Measurements from ENCODE around the gene SNCB.

SNCB gene

GRCh38 chr5:176660860-176661641 lies 30.7 kb upstream of the SNCB start:
- peak; percentile 62 for DNase-seq (ENCODE audit: low read depth)

DNA sequence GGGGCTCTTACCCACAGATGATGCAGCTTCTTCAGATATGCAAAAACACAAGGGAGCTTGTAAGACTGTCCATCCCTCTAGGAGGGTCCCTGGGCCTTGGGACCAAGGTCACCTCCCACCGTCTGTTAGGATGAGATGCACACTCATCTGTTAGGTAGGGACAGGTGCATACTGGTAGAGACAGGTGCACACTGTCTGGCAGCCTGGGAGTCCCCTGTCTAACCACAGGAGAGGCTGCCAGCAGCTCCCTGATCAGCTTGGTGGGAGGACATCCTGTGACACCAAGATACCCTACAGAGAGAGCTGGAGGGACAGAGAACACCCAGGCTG lies 30.2 kb upstream of the SNCB start:
- no peak for DNase-seq (ENCODE audit: low read depth)

DNA sequence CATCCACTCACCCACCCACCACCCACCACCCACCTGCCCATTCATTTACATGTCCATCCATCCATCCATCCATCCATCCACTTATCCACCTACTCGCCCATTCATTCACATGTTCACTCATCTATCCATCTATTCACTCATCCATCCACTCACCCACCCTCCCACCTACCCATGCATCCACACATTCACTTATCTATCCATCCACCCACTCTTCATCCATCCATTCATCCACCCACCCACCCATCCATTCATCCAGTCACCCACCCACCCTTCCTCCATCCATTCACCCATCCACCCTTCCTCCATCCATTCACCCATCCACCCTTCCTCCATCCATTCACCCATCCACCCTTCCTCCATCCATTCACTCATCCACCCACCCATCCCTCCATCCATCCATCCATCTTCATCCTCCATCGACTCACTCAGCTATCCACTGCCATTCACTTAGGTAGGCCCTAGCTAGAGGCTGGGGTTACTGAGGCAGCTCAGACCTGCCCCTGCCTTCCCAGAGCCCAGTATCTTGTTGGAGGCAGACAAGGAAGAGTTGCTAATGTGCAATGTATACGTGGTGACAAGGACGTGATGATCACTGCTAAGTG lies 29.6 kb upstream of the SNCB start:
- no peak for DNase-seq (ENCODE audit: low read depth)

GRCh38 chr5:176659512-176659839 lies 29.1 kb upstream of the SNCB start:
- DNase-seq (ENCODE audit: low read depth), result no peak

GRCh38 chr5:176658817-176659511 lies 28.6 kb upstream of the SNCB start:
- peak; percentile 64 for DNase-seq (ENCODE audit: low read depth)

DNA sequence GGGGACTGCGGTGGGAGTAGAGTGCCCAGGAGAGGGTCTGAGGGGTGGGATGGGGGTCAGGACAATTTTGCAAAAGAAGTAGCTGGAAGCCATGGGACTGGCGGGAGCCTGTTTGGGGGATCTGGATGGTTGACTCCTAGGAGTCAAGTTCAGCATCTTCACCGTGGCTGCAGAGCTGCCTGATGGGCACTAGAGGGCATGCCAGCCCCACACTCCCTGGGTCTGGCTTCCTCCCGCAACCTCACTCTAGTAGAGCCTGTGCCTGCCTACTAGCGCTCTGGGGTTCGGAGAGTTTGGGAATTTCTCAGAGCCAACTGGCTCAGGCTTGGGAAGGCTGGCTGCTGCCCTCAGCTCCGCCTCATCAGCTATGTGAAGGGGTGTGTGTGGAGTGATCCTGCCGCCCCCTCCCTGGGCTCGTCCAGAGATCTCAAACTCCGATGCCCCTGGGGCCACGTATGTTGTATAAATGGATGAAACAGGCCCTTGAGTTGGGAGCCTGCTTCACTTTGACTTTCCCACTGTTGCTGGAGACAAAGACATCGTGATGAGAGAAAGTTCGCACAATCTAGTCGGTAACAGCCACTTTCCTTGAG lies 27.8 kb upstream of the SNCB start:
- DNase-seq (ENCODE audit: low read depth), result peak; percentile 68

- no peak for DNase-seq (ENCODE audit: low read depth)
Observed at GRCh38 chr5:176656467-176656990, 26.2 kb upstream of the SNCB start.

DNA sequence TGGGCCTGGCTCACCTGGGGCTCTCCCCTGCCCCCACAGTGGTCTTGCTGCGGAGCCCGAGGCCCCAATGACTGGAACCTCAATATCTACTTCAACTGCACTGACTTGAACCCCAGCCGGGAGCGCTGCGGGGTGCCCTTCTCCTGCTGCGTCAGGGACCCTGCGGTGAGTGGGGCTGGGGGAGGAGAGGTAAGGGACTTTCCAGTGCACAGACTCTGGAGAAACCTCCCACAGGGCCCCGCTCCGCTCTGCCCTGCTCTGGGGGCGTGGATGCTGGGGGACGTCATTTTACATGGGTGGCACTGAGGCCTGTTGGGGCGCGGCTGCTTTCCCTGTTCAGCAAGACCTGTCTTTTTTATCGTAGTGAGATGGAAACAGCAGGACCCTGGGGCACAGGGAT lies 24.5 kb upstream of the SNCB start:
- no peak for DNase-seq (ENCODE audit: low read depth)

DNA sequence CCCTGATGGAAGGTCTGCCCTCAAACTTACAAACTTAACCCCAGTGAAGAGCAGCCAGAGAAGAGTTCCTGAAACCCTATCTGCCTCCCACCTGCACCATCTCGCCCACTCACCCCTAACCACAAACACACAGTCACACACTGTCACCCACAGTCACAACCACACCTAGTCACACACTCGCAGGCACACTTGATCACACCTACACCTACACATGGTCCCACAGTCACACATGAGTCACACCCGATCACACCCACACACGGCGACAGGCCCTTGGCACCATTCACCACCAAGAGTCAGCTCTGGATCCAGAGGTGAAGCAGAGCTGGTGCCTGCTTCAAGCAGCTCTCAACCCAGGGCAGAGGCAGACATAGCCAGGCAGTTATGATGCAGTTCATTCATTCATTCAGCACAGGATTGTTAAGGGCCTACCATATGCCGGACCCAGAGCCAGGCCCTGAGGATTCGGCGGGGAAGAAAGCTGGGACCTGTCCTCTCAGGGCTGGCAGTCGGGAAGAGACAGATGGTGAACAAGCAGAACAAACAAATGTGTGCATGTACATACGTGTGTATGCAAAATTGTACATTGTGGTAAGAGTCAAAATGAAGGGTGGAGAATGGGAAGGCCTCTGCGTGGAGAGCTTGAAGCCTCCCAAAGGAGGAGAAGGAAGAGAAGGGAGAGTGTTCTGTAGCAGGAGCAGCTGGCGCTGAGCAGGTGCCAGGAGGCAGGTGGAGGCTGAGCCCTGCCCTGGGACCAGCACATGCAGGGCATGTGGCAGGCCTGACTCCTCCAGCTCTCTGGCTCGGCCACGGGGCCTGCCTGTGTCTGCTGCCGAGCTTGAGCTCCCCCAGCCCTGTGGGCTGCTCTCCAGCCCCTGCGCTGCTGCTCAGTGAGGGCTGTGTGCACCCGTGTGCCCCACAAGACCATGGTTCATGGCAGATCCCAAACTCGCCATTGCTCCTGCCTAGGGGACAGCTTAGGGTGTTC lies 23.4 kb upstream of the SNCB start:
- no peak for DNase-seq (ENCODE audit: low read depth)

DNA sequence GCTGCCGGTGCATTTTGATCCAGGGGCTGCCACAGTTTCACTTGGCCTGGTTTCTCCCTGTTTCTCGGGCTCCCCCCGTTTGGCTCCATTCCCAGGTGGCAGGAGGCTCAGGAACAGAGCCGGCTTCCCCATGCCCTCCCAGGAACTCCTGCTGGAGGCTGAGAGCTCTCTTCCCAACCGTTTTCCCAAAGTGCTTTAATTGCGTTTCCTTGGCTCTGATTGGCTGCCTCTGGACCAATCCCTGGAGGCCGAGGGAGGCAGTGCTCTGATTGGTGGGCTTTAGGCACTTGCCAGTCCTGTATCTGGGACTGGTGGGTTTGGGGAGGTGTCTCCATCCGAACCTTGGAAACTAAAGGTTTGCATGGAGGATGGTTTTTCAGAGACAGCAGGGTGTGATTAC lies 21.8 kb upstream of the SNCB start:
- no peak for DNase-seq (ENCODE audit: low read depth)

DNA sequence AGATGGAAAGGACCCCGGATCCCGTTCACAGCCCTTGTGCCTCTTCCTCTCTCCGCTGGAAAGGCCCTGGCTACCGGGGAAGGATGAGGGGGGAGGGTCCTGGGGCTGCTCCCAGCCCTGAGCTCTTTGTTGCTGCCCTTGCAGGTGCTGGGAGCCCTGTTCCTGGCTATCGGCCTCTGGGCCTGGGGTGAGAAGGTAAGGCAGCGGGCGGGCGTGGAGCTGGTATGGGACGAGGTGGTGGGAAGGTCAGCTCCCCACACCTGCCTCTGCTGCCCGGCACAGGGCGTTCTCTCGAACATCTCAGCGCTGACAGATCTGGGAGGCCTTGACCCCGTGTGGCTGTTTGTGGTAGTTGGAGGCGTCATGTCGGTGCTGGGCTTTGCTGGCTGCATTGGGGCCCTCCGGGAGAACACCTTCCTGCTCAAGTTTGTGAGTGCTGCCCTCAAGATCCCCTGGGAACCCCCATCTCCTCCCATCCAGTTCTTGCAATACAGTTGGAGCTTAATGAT lies 21.2 kb upstream of the SNCB start:
- DNase-seq (ENCODE audit: low read depth), result no peak

DNA sequence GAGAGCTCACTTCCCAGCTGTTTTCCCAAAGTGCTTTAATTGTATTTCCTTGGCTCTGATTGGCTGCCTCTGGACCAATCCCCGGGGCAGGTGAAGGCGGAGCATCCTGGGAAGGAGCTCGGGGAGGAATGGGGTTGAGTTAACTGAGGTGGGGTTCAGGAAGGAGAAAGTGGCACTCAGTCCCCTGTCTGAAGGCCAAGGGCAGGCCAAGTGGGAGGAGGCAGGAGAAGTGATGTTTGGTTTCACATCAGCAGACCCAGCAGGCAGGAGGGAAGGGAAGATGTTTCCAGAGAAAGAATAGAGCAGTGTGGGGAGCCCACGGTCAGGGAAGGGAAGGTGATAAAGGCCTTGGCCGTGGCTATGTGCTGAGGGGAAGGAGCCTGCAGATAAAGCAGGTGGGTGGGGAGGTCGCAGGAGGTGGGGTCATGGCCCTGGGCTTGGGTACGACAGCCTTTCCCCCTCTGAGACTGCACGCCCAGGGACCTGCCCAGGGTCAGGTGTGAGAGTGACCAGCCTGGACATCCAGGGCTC lies 20.1 kb upstream of the SNCB start:
- no peak for DNase-seq (ENCODE audit: low read depth)

DNA sequence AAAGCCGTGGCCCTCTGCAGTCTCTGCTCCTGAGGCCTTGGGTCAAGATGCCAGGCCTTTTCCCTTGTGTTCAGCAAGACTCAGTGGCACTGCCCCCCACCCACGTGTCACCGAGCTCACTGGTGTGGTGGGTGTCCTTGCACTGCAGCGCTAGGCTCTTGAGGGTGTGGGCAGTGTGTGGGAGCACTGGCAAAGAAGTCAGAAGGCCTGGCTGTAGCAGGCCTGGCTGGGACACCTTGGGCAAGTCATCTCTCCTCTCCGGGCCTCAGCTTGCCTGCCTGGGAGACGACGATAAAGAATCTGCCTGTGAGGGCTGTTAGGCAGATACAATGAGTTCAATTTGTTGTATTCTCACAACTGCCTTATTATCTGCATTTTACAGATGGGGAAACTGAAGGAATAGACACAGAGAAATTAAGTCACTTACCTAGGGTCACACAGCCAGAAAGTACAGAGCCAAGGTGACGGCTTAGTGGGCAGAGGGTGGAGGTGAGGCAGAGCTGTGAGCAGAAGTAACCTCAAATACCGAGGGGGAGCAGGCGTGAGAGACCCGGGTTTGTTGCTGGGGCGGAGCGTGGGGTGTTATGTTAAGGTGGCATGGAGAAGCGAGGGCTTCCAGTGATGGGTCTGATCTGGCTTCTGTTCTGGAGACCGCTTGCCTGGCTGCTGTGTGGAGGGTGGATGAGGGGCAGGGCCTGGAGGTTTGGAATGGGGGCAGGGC lies 18.3 kb upstream of the SNCB start:
- no peak for DNase-seq (ENCODE audit: low read depth)

- DNase-seq (ENCODE audit: low read depth), result peak; percentile 26
Observed at GRCh38 chr5:176647843-176648473, 17.6 kb upstream of the SNCB start.

DNA sequence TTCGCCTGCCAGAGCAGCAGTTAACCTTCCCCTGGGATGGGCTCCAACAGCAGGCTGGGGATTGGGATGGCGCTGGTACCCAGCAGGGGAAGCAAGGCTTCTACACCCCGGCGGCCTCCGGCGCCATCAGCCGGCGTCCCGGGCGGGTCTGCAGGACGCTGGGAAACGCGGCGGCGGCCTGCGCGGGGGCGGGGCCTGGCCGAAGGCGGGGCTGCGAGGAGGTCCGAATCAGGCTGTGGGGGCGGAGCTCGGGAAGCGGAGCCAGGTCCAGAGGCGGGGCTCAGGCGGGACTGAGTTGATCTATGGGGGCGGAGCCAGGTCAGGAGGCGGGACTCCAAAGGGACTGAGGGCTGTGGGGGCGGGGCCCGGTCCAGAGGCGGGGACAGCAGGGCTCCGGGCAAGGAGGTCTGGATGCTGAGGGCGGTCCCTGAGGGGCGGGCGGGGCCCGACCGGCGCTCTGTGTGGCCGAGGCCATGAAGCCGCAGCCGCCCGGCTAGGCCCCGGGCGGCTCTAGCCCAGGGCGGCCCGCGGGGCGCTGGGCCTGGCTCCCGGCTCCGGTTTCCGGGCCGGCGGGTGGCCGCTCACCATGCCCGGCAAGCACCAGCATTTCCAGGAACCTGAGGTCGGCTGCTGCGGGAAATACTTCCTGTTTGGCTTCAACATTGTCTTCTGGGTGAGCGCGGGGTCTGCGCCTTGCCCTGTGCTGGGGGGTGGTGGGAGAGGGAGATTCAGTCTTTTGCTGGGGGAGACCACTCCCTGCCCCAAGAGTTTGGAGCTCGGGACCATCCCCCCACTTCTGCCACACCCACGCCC lies 16.9 kb upstream of the SNCB start, which contains the start of gene TSPAN17:
Gene TSPAN17, plus strand, starts transcription at position 455 of the 813 bp plus-strand sequence. Its CDS starts 132 bp downstream, at position 587.
- DNase-seq (ENCODE audit: low read depth), result peak; percentile 98

DNA sequence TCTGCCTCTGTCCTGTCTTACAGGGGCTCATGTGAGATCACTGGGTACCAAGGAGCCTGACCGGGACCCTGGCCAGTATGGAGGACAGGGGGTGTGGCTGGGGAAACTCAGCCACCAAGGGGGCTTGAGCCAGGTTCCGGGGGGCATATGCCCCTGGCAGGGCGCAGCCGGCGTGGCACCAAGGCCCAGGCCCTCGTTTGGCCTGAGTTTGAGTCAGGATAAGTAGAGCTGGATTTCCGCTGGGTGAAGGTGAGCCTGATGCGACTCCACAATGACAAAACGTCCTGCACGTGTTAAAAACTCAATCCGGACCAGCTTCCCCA lies 16.3 kb upstream of the SNCB start:
- no peak for DNase-seq (ENCODE audit: low read depth)

GRCh38 chr5:176646049-176646706 lies 15.8 kb upstream of the SNCB start:
- no peak for DNase-seq (ENCODE audit: low read depth)

- no peak for DNase-seq (ENCODE audit: low read depth)
Observed at GRCh38 chr5:176644878-176645670, 14.7 kb upstream of the SNCB start.
